ENCODE results near the gene SUCLG2. TPM values are rescaled to one million over a fixed set of nuclear protein-coding genes. Genes with fewer than 3 reads are reported as not detected.

Gene SUCLG2
- total RNA-seq, 3 donors from 2014 or later (not counting 1 experiment from before 2014, with no cell fraction given): 43.6 to 55.8 (median 49.9) TPM

- Histone ChIP-seq H3K27me3 (ENCODE audit: control insufficient read depth, insufficient read depth, low read length) (no peaks in the 10 kb centered on the region), H3K9me3 (ENCODE audit: control insufficient read depth, insufficient read depth, low read length) (no peaks in the 10 kb centered on the region), H3K27ac (ENCODE audit: low read length) (no peak overlapping the region), H3K36me3 (ENCODE audit: control insufficient read depth, insufficient read depth, low read length) (peaks cover 42% of the 10 kb centered on the region), H3K4me1 (ENCODE audit: control insufficient read depth, insufficient read depth, low read length) (peaks cover 17% of the 10 kb centered on the region), H3K4me3 (ENCODE audit: low read length) (no peak overlapping the region)
- H3K27ac Mint-ChIP-seq: peak overlapping the region in 1 of 2 donors; percentile 3
- intact Hi-C loops (cut with micrococcal nuclease): no loop called here
- no peak for TF ChIP-seq CTCF (IDR thresholded peaks at IDR 0.05)
- 73% methylated on average over 1 of the region's 1 CpG for WGBS (ENCODE audit: insufficient coverage)
- DNase-seq (no peak), ATAC-seq (no peak)
- peaks cover 37 to 50% of the 10 kb centered on the region in 2 donors for H3K4me1 Mint-ChIP-seq
- H3K27me3 Mint-ChIP-seq (ENCODE audit: low read depth in 2 of 2): no peaks in the 10 kb centered on the region
- no peak overlapping the region for H3K4me3 Mint-ChIP-seq
- peaks cover 29% of the 10 kb centered on the region for H3K36me3 Mint-ChIP-seq
- no peaks in the 10 kb centered on the region for H3K9me3 Mint-ChIP-seq
Measured at GRCh38 chr3:67605377-67605776, 49.0 kb downstream of the SUCLG2 start.

- intact Hi-C loops (cut with micrococcal nuclease): no loop called here
- peaks cover 12% of the 10 kb centered on the region for H3K36me3 Mint-ChIP-seq
- DNase-seq (no peak), ATAC-seq (no peak)
- H3K27ac Mint-ChIP-seq: peak overlapping the region; percentile 65 to 75
- Histone ChIP-seq H3K36me3 (ENCODE audit: control insufficient read depth, insufficient read depth, low read length) (peaks cover 26% of the 10 kb centered on the region), H3K27ac (ENCODE audit: low read length) (no peak overlapping the region), H3K4me1 (ENCODE audit: control insufficient read depth, insufficient read depth, low read length) (peaks cover 20% of the 10 kb centered on the region), H3K4me3 (ENCODE audit: low read length) (no peak overlapping the region), H3K27me3 (ENCODE audit: control insufficient read depth, insufficient read depth, low read length) (no peaks in the 10 kb centered on the region), H3K9me3 (ENCODE audit: control insufficient read depth, insufficient read depth, low read length) (no peaks in the 10 kb centered on the region)
- H3K4me3 Mint-ChIP-seq: no peak overlapping the region
- no peaks in the 10 kb centered on the region for H3K9me3 Mint-ChIP-seq
- H3K27me3 Mint-ChIP-seq (ENCODE audit: low read depth in 2 of 2): no peaks in the 10 kb centered on the region
- H3K4me1 Mint-ChIP-seq: peaks cover 45 to 59% of the 10 kb centered on the region in 2 donors
- WGBS (ENCODE audit: insufficient coverage): 63% methylated on average over 2 of the region's 2 CpGs
- no peak for TF ChIP-seq CTCF (IDR thresholded peaks at IDR 0.05)
Measured at GRCh38 chr3:67602816-67603215, 51.6 kb downstream of the SUCLG2 start.

GRCh38 chr3:67601919-67602608, 52.3 kb downstream of the SUCLG2 start:
- no peak overlapping the region for H3K4me3 ChIP-seq (ENCODE audit: low read length)
- H3K36me3 Mint-ChIP-seq: peaks cover 8% of the 10 kb centered on the region
- H3K27ac Mint-ChIP-seq: peak overlapping the region; percentile 65 to 75
- H3K27me3 ChIP-seq (ENCODE audit: control insufficient read depth, insufficient read depth, low read length): no peaks in the 10 kb centered on the region
- no peaks in the 10 kb centered on the region for H3K27me3 Mint-ChIP-seq (ENCODE audit: low read depth in 2 of 2)
- no peaks in the 10 kb centered on the region for H3K9me3 Mint-ChIP-seq
- no peak overlapping the region for H3K27ac ChIP-seq (ENCODE audit: low read length)
- H3K4me1 ChIP-seq (ENCODE audit: control insufficient read depth, insufficient read depth, low read length): peaks cover 20% of the 10 kb centered on the region
- H3K4me1 Mint-ChIP-seq: peaks cover 45 to 65% of the 10 kb centered on the region in 2 donors
- ATAC-seq (peak in 2 of 3 donors; percentile 63 to 72), DNase-seq (peak in 1 of 2 donors; percentile 41)
- peak overlapping the region; percentile 79 for H3K4me3 Mint-ChIP-seq
- H3K36me3 ChIP-seq (ENCODE audit: control insufficient read depth, insufficient read depth, low read length): peaks cover 20% of the 10 kb centered on the region
- 9% methylated on average over 2 of the region's 5 CpGs for WGBS (ENCODE audit: insufficient coverage)
- no peaks in the 10 kb centered on the region for H3K9me3 ChIP-seq (ENCODE audit: control insufficient read depth, insufficient read depth, low read length)
- intact Hi-C loops (cut with micrococcal nuclease): no loop called here
- TF ChIP-seq CTCF (IDR thresholded peaks at IDR 0.05): no peak

- H3K4me1 Mint-ChIP-seq: peaks cover 51 to 72% of the 10 kb centered on the region in 2 donors
- peaks cover 14% of the 10 kb centered on the region for H3K36me3 ChIP-seq (ENCODE audit: control insufficient read depth, insufficient read depth, low read length)
- no peak for ATAC-seq
- no peaks in the 10 kb centered on the region for H3K27me3 Mint-ChIP-seq (ENCODE audit: low read depth in 2 of 2)
- H3K4me1 ChIP-seq (ENCODE audit: control insufficient read depth, insufficient read depth, low read length): peaks cover 20% of the 10 kb centered on the region
- H3K4me3 Mint-ChIP-seq: no peak overlapping the region
- no peaks in the 10 kb centered on the region for H3K9me3 ChIP-seq (ENCODE audit: control insufficient read depth, insufficient read depth, low read length)
- no peak overlapping the region for H3K27ac ChIP-seq (ENCODE audit: low read length)
- DNase-seq: no peak
- H3K36me3 Mint-ChIP-seq: peaks cover 8% of the 10 kb centered on the region
- 94% methylated on average over 5 of the region's 5 CpGs for WGBS (ENCODE audit: insufficient coverage)
- H3K27ac Mint-ChIP-seq: peak overlapping the region in 1 of 2 donors; percentile 75
- no peaks in the 10 kb centered on the region for H3K9me3 Mint-ChIP-seq
- TF ChIP-seq CTCF (IDR thresholded peaks at IDR 0.05): no peak
- H3K27me3 ChIP-seq (ENCODE audit: control insufficient read depth, insufficient read depth, low read length): no peaks in the 10 kb centered on the region
- intact Hi-C loops (cut with micrococcal nuclease): no loop called here
- H3K4me3 ChIP-seq (ENCODE audit: low read length): no peak overlapping the region
Measured at GRCh38 chr3:67601385-67601784, 53.0 kb downstream of the SUCLG2 start.

Data from natural killer cell (primary cell).